Myocyte (in vitro differentiated cells): ENCODE data around the gene SSTR3. TPM values are rescaled to one million over a fixed set of nuclear protein-coding genes. Genes with fewer than 3 reads are reported as not detected.
A peak's percentile ranks its signal among the peaks of the same experiment; 100 is the strongest.
"Not testable (repeated sequence)": the region's sequence is repeated elsewhere in the genome, so short reads cannot be mapped to it uniquely, and the experiment has no call there.

Experiments used
- DNase-seq: peaks from one replicate; pipeline ENCODE4 v3.0.0-alpha.2; 2012; ENCODE audit warnings: low read depth
- polyA plus RNA-seq: library from polyadenylated mRNA; unstranded; fragments of >200 nt; gene quantifications from one replicate; pipeline ENCODE4 v1.2.1, GENCODE V29; 2012; ENCODE audit warnings: missing spikeins
- total RNA-seq: library from RNA; depleted of rRNA; stranded (reverse); fragments of >200 nt; gene quantifications from 2 replicates; pipeline ENCODE4 v1.2.3, GENCODE V29; 2014

Gene SSTR3
- not detected in 2 replicates for total RNA-seq
- polyA plus RNA-seq: not detected

GRCh38 chr22:37212174-37212906, at the start of gene SSTR3:
TSS of gene SSTR3 (minus strand) at chr22:37212477. CDS start at chr22:37207803, 4,674 bp downstream.
- DNase-seq: peak; percentile 56

GRCh38 chr22:37260901-37261336, 48.6 kb upstream of the SSTR3 start:
- peak; percentile 62 for DNase-seq

GRCh38 chr22:37260155-37260795, 48.0 kb upstream of the SSTR3 start:
- DNase-seq: no peak

- peak; percentile 38 for DNase-seq
Measured at GRCh38 chr22:37259540-37260029, 47.3 kb upstream of the SSTR3 start.

GRCh38 chr22:37258753-37259401, 46.6 kb upstream of the SSTR3 start:
- no peak for DNase-seq

GRCh38 chr22:37258005-37258752, 45.9 kb upstream of the SSTR3 start:
- no peak for DNase-seq

- DNase-seq: no peak
Measured at GRCh38 chr22:37256075-37256726, 43.9 kb upstream of the SSTR3 start.

GRCh38 chr22:37255558-37256006, 43.3 kb upstream of the SSTR3 start:
- no peak for DNase-seq

GRCh38 chr22:37254867-37255233, 42.6 kb upstream of the SSTR3 start:
- no peak for DNase-seq

GRCh38 chr22:37254209-37254866, 42.1 kb upstream of the SSTR3 start:
- DNase-seq: peak; percentile 36

GRCh38 chr22:37253126-37253660, 40.9 kb upstream of the SSTR3 start:
- DNase-seq: no peak

GRCh38 chr22:37251836-37252235, 39.6 kb upstream of the SSTR3 start:
- DNase-seq: not testable (repeated sequence)

GRCh38 chr22:37249986-37250385, 37.7 kb upstream of the SSTR3 start:
- DNase-seq: no peak

- DNase-seq: peak; percentile 37
Measured at GRCh38 chr22:37248251-37248650, 36.0 kb upstream of the SSTR3 start.

- DNase-seq: no peak
Measured at GRCh38 chr22:37245740-37246139, 33.5 kb upstream of the SSTR3 start.

- no peak for DNase-seq
Measured at GRCh38 chr22:37244922-37245722, 32.8 kb upstream of the SSTR3 start.

- no peak for DNase-seq
Measured at GRCh38 chr22:37244114-37244921, 32.0 kb upstream of the SSTR3 start, which contains the start of gene RAC2. TSS of gene RAC2 (minus strand) at chr22:37244269. CDS start at chr22:37244148, 121 bp downstream.
